SK-N-SH (cell line): ENCODE data around the gene ARHGAP26.

Experiments used
- EZH2phosphoT487 ChIP-seq: fragments of 200-600 bp; sonication (generic); IDR thresholded peaks from 2 replicates; pipeline ENCODE4 v1.6.1; 2017; ENCODE audit warnings: low read depth, mixed run types, mild to moderate bottlenecking, antibody characterized with exemption, moderate library complexity, borderline replicate concordance
- MEF2A ChIP-seq: IDR thresholded peaks from 2 replicates; pipeline ENCODE4 v1.4.0; 2012; ENCODE audit warnings: low read depth, borderline replicate concordance
- POLR2AphosphoS5 ChIP-seq: IDR thresholded peaks from 2 replicates; pipeline ENCODE4 v1.6.1; 2012; ENCODE audit warnings: low read depth, low read length
- RFX5 ChIP-seq: IDR thresholded peaks from 2 replicates; pipeline ENCODE4 v1.6.1; 2012; ENCODE audit warnings: mild to moderate bottlenecking, improper control_type of control experiment, low read length
- TF ChIP-seq, protein P1 (sequence below): fragments of 200-600 bp; sonication (generic); IDR thresholded peaks from 2 replicates; pipeline ENCODE4 v1.6.1; 2017; ENCODE audit warnings: antibody characterized with exemption, mild to moderate bottlenecking, moderate library complexity
- TF ChIP-seq, protein P2 (sequence below): fragments of 150-350 bp; IDR thresholded peaks from 2 replicates; pipeline ENCODE4 v1.6.1; 2016; ENCODE audit warnings: mild to moderate bottlenecking, low read depth, low read length
- TF ChIP-seq, protein P3 (sequence below): fragments of 150-350 bp; IDR thresholded peaks from 2 replicates; pipeline ENCODE4 v1.6.1; 2017; ENCODE audit warnings: antibody characterized with exemption, low read length, low read depth, borderline replicate concordance

DNA sequence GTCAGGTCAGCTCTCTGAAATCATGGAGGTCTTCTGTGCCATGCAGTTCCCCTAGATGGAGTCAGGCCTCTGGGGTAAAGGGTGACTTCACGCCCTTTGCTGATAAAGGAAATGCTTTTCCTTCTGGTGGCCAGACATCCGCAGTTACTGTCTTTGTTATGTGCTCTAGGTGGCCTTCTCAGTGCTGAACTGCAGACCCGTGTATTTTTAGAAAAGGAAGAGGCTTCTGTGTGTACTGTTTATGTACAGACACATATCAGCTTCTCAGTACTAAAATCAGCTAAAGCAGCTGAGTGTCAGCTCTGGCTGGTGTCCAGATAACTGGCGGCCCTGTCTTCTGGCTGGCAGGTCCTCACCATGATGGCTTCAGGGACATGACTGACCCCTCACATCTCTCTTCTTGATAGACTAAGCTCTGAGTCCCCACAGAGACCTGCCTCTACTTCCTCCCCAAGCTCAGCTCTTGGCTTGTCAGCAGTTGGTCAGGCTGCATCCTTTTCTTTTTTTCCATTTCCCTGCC is 75.3 kb downstream of the ARHGAP26 start:
- TF ChIP-seq, protein P1, sequence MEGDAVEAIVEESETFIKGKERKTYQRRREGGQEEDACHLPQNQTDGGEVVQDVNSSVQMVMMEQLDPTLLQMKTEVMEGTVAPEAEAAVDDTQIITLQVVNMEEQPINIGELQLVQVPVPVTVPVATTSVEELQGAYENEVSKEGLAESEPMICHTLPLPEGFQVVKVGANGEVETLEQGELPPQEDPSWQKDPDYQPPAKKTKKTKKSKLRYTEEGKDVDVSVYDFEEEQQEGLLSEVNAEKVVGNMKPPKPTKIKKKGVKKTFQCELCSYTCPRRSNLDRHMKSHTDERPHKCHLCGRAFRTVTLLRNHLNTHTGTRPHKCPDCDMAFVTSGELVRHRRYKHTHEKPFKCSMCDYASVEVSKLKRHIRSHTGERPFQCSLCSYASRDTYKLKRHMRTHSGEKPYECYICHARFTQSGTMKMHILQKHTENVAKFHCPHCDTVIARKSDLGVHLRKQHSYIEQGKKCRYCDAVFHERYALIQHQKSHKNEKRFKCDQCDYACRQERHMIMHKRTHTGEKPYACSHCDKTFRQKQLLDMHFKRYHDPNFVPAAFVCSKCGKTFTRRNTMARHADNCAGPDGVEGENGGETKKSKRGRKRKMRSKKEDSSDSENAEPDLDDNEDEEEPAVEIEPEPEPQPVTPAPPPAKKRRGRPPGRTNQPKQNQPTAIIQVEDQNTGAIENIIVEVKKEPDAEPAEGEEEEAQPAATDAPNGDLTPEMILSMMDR: no peak
- TF ChIP-seq POLR2AphosphoS5 (no peak), EZH2phosphoT487 (no peak), MEF2A (no peak), RFX5 (no peak)
- TF ChIP-seq, protein P2, sequence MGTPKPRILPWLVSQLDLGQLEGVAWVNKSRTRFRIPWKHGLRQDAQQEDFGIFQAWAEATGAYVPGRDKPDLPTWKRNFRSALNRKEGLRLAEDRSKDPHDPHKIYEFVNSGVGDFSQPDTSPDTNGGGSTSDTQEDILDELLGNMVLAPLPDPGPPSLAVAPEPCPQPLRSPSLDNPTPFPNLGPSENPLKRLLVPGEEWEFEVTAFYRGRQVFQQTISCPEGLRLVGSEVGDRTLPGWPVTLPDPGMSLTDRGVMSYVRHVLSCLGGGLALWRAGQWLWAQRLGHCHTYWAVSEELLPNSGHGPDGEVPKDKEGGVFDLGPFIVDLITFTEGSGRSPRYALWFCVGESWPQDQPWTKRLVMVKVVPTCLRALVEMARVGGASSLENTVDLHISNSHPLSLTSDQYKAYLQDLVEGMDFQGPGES: no peak
- TF ChIP-seq, protein P3, sequence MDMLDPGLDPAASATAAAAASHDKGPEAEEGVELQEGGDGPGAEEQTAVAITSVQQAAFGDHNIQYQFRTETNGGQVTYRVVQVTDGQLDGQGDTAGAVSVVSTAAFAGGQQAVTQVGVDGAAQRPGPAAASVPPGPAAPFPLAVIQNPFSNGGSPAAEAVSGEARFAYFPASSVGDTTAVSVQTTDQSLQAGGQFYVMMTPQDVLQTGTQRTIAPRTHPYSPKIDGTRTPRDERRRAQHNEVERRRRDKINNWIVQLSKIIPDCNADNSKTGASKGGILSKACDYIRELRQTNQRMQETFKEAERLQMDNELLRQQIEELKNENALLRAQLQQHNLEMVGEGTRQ: no peak
